GM12878 (cell line): ENCODE data around the gene FBXL17. TPM values are rescaled to one million over a fixed set of nuclear protein-coding genes. Genes with fewer than 3 reads are reported as not detected.

Source experiments
- BMI1 ChIP-seq: fragments of 450-650 bp; IDR thresholded peaks from 2 replicates; pipeline ENCODE4 v1.6.1; 2016; ENCODE audit warnings: mild to moderate bottlenecking, moderate library complexity, borderline replicate concordance
- BRCA1 ChIP-seq: IDR thresholded peaks from 2 replicates; pipeline ENCODE4 v1.6.1; 2011; ENCODE audit warnings: low read depth, low read length, improper control_type of control experiment
- CEBPB ChIP-seq, 2 experiments: fragments of 150-350 bp in 1 of 2; IDR thresholded peaks; 2 replicates each; pipeline ENCODE4 v1.6.1; 2012 to 2014; ENCODE audit warnings: low read depth in 2 of 2, low read length in 2 of 2, borderline replicate concordance in 1 of 2, inconsistent platforms in 1 of 2
- CHD2 ChIP-seq: IDR thresholded peaks from 2 replicates; pipeline ENCODE4 v1.6.1; 2011; ENCODE audit warnings: low read depth, low read length, improper control_type of control experiment, borderline replicate concordance
- EP300 ChIP-seq, 2 experiments: fragments of 150-350 bp in 1 of 2; IDR thresholded peaks; 2 replicates each; pipeline ENCODE4 v1.6.1; 2011 to 2012; ENCODE audit warnings: low read depth in 2 of 2, low read length in 2 of 2, borderline replicate concordance in 1 of 2, improper control_type of control experiment in 1 of 2, inconsistent platforms in 1 of 2; ENCODE audit not compliant: control insufficient read depth in 1 of 2
- FOS ChIP-seq: IDR thresholded peaks from 3 replicates; pipeline ENCODE4 v1.6.1; 2011; ENCODE audit warnings: borderline replicate concordance; ENCODE audit not compliant: insufficient read length; ENCODE audit errors: extremely low read depth
- FOXK2 ChIP-seq: fragments of 450-650 bp; IDR thresholded peaks from 2 replicates; pipeline ENCODE4 v1.6.1; 2017; ENCODE audit warnings: mild to moderate bottlenecking, moderate library complexity
- JUND ChIP-seq: IDR thresholded peaks from 2 replicates; pipeline ENCODE4 v1.6.1; 2012; ENCODE audit warnings: low read depth, mild to moderate bottlenecking, low read length, improper control_type of control experiment, moderate library complexity
- KAT2A ChIP-seq: conservative IDR thresholded peaks from 2 replicates; pipeline ENCODE4 v1.6.1; 2011; ENCODE audit warnings: low read depth, low read length; ENCODE audit not compliant: control insufficient read depth
- KDM1A ChIP-seq: fragments of 200-600 bp; sonication (generic); IDR thresholded peaks from 2 replicates; pipeline ENCODE4 v1.6.1; 2016; ENCODE audit warnings: borderline replicate concordance
- KLF5 ChIP-seq: fragments of 450-650 bp; IDR thresholded peaks from 2 replicates; pipeline ENCODE4 v1.6.1; 2014; ENCODE audit warnings: mild to moderate bottlenecking; ENCODE audit not compliant: partially characterized antibody
- MEF2B ChIP-seq: fragments of 450-650 bp; IDR thresholded peaks from 2 replicates; pipeline ENCODE4 v1.6.1; 2018; ENCODE audit warnings: mild to moderate bottlenecking, moderate library complexity; ENCODE audit not compliant: partially characterized antibody, poor library complexity, severe bottlenecking
- MXI1 ChIP-seq: fragments of 150-350 bp; IDR thresholded peaks from 2 replicates; pipeline ENCODE4 v1.6.1; 2011; ENCODE audit warnings: low read depth, mild to moderate bottlenecking, inconsistent platforms, low read length, improper control_type of control experiment
- NR2F1 ChIP-seq: fragments of 450-650 bp; conservative IDR thresholded peaks from 2 replicates; pipeline ENCODE4 v1.6.1; 2017; ENCODE audit warnings: mild to moderate bottlenecking
- POLR2AphosphoS5 ChIP-seq: IDR thresholded peaks from 2 replicates; pipeline ENCODE4 v1.6.1; 2011; ENCODE audit warnings: mild to moderate bottlenecking, low read length, inconsistent platforms
- RAD51 ChIP-seq: fragments of 450-650 bp; IDR thresholded peaks from 2 replicates; pipeline ENCODE4 v1.6.1; 2016; ENCODE audit warnings: moderate library complexity, mild to moderate bottlenecking, inconsistent platforms
- SIN3A ChIP-seq: IDR thresholded peaks from 2 replicates; pipeline ENCODE4 v1.6.1; 2012; ENCODE audit warnings: low read depth, low read length, improper control_type of control experiment
- ZNF384 ChIP-seq: IDR thresholded peaks from 2 replicates; pipeline ENCODE4 v1.6.1; 2012; ENCODE audit warnings: low read depth, mild to moderate bottlenecking, low read length, improper control_type of control experiment, borderline replicate concordance
- ZNF622 ChIP-seq: fragments of 450-650 bp; IDR thresholded peaks from 2 replicates; pipeline ENCODE4 v1.6.1; 2017; ENCODE audit warnings: mild to moderate bottlenecking, inconsistent platforms
- ZZZ3 ChIP-seq: IDR thresholded peaks from 2 replicates; pipeline ENCODE4 v1.6.1; 2011; ENCODE audit warnings: low read depth; ENCODE audit not compliant: control insufficient read depth, insufficient read length
- polyA plus RNA-seq, 11 experiments: library from polyadenylated mRNA; depleted of rRNA in 4 of 11; unstranded in 6 of 11; stranded (reverse) in 5 of 11; fragments of >200 nt; fragmentation: Nextera tagmentation in 4 of 11; fragmentation: Illumina TruSeq in 1 of 11; extraction: Ambion mirVana in 4 of 11; extraction: Trizol in 1 of 11; gene quantifications; 1 replicate in 1 of 11; 2 replicates in 10 of 11; pipeline versions ENCODE4 v1.2.1 to v1.2.3, GENCODE V29; 2011 to 2016; ENCODE audit warnings: inconsistent platforms in 2 of 11, missing spikeins in 2 of 11, low read depth in 1 of 11
- total RNA-seq, 4 experiments: library from RNA; depleted of rRNA in 3 of 4; stranded (reverse); fragments of >200 nt in 3 of 4; fragmentation: Illumina TruSeq in 1 of 4; extraction: Trizol in 1 of 4; gene quantifications; 2 replicates each; pipeline versions ENCODE4 v1.2.1 to v1.2.3, GENCODE V29; 2013 to 2021
- TF ChIP-seq, protein P1 (sequence below): fragments of 450-650 bp; IDR thresholded peaks from 2 replicates; pipeline ENCODE4 v1.6.1; 2017; ENCODE audit warnings: mild to moderate bottlenecking, moderate library complexity
- TF ChIP-seq, protein P2 (sequence below): fragments of 450-650 bp; IDR thresholded peaks from 2 replicates; pipeline ENCODE4 v1.6.1; 2017; ENCODE audit warnings: antibody characterized with exemption, mild to moderate bottlenecking, moderate library complexity
- TF ChIP-seq, protein P3 (sequence below): IDR thresholded peaks from 2 replicates; pipeline ENCODE4 v1.6.1; 2011; ENCODE audit warnings: low read depth, mild to moderate bottlenecking, low read length, moderate library complexity, borderline replicate concordance; ENCODE audit errors: extremely low read depth

FBXL17 gene
- total and polyA plus RNA-seq, 10 of the 15 experiments (the other 5 are each of a cell fraction or from before 2014, with no cell fraction given) = 0.88 to 9.0 (median 4.4) TPM

DNA sequence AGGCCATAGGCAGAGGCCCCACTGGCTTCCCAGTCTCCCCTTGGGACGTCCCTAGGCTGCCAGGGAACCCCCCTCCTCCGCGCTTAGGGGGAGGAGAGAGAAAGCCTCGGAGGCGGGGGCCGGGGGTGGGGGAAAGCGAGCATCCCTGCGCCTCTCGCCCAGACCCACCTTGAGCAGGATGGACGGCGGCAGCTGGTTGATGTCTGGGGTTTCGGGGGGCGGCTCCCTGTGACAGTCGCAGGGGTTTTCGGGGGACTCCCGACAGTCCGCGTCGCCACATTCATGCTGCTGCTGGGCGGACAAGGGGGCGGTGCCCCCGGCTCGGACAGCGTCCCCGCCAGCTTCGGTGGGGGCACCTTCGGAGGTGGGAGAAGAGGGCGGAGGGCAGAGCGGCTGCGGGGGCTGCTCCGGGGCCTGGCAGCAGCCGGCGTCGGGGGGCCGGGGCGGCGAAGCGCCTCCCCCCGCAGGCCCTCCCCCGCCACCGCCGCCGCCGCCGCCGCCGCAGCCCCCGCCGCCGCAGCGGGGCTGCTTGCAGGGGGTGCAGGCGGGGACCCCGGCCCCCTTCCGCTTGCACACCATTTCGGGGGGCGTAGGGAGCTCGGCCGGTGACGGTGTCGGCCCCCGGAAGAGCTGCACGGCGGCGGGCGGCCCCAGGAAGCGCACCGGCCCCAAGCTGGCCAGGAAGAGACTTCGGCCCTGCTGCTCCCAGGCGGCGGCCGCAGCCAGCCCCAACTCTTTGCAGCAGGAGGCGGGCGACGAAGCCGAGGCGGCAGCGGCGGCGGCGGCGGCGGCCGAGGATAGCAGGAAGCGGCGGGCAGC, 1.2 kb downstream of the FBXL17 start (continued):
- TF ChIP-seq, protein P1, sequence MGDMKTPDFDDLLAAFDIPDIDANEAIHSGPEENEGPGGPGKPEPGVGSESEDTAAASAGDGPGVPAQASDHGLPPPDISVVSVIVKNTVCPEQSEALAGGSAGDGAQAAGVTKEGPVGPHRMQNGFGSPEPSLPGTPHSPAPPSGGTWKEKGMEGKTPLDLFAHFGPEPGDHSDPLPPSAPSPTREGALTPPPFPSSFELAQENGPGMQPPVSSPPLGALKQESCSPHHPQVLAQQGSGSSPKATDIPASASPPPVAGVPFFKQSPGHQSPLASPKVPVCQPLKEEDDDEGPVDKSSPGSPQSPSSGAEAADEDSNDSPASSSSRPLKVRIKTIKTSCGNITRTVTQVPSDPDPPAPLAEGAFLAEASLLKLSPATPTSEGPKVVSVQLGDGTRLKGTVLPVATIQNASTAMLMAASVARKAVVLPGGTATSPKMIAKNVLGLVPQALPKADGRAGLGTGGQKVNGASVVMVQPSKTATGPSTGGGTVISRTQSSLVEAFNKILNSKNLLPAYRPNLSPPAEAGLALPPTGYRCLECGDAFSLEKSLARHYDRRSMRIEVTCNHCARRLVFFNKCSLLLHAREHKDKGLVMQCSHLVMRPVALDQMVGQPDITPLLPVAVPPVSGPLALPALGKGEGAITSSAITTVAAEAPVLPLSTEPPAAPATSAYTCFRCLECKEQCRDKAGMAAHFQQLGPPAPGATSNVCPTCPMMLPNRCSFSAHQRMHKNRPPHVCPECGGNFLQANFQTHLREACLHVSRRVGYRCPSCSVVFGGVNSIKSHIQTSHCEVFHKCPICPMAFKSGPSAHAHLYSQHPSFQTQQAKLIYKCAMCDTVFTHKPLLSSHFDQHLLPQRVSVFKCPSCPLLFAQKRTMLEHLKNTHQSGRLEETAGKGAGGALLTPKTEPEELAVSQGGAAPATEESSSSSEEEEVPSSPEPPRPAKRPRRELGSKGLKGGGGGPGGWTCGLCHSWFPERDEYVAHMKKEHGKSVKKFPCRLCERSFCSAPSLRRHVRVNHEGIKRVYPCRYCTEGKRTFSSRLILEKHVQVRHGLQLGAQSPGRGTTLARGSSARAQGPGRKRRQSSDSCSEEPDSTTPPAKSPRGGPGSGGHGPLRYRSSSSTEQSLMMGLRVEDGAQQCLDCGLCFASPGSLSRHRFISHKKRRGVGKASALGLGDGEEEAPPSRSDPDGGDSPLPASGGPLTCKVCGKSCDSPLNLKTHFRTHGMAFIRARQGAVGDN = no peak; the same call in 1 of the 2 replicates
- TF ChIP-seq BMI1 (no peak), KAT2A (no peak), EP300 (IDR thresholded peaks at IDR 0.05; ENCODE audit: borderline replicate concordance in 1 of 2, control insufficient read depth in 1 of 2, low read depth in 2 of 2, low read length in 2 of 2) (no peak), MXI1 (no peak), KLF5 (no peak), RAD51 (no peak), ZZZ3 (no peak), MEF2B (peak; percentile 67), CHD2 (no peak), KDM1A (no peak), FOXK2 (no peak), POLR2AphosphoS5 (peak; percentile 15; the same call in 1 of the 2 replicates), SIN3A (0 out of 2 replicates have a peak, but pooled peaks have one; percentile 52), ZNF622 (no peak), NR2F1 (no peak), FOS (no peak), BRCA1 (no peak), ZNF384 (no peak), CEBPB (IDR thresholded peaks at IDR 0.05; ENCODE audit: borderline replicate concordance in 1 of 2, low read depth in 2 of 2, low read length in 2 of 2) (no peak), JUND (no peak)
- TF ChIP-seq, protein P2, sequence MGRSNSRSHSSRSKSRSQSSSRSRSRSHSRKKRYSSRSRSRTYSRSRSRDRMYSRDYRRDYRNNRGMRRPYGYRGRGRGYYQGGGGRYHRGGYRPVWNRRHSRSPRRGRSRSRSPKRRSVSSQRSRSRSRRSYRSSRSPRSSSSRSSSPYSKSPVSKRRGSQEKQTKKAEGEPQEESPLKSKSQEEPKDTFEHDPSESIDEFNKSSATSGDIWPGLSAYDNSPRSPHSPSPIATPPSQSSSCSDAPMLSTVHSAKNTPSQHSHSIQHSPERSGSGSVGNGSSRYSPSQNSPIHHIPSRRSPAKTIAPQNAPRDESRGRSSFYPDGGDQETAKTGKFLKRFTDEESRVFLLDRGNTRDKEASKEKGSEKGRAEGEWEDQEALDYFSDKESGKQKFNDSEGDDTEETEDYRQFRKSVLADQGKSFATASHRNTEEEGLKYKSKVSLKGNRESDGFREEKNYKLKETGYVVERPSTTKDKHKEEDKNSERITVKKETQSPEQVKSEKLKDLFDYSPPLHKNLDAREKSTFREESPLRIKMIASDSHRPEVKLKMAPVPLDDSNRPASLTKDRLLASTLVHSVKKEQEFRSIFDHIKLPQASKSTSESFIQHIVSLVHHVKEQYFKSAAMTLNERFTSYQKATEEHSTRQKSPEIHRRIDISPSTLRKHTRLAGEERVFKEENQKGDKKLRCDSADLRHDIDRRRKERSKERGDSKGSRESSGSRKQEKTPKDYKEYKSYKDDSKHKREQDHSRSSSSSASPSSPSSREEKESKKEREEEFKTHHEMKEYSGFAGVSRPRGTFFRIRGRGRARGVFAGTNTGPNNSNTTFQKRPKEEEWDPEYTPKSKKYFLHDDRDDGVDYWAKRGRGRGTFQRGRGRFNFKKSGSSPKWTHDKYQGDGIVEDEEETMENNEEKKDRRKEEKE = no peak
- TF ChIP-seq, protein P3, sequence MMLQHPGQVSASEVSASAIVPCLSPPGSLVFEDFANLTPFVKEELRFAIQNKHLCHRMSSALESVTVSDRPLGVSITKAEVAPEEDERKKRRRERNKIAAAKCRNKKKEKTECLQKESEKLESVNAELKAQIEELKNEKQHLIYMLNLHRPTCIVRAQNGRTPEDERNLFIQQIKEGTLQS = no peak
